ENCODE results near the gene PI16.
A peak's percentile ranks its signal among the peaks of the same experiment; 100 is the strongest.

Gene PI16

GRCh38 chr6:36959555-36960250, 5.2 kb downstream of the PI16 start:
- in situ Hi-C loops (cut with HindIII; ENCODE audit: low pct_ligation_motif_present, low sequenced_read_pairs), result no loop called here
- TF ChIP-seq CTCF (IDR thresholded peaks at IDR 0.05; ENCODE audit: low read depth, low read length, missing control alignments), result no peak
- DNase-seq, result no peak
- Histone ChIP-seq H3K36me3 (replicated peaks) (no peaks in the 10 kb centered on the region), H3K27ac (peak overlapping the region; percentile 33), H3K27me3 (replicated peaks) (no peaks in the 10 kb centered on the region), H3K4me3 (ENCODE audit: low read depth, low read length) (no peak overlapping the region)

GRCh38 chr6:36961441-36962435, 7.2 kb downstream of the PI16 start:
- in situ Hi-C loops (cut with HindIII; ENCODE audit: low pct_ligation_motif_present, low sequenced_read_pairs), result no loop called here
- H3K27me3 ChIP-seq (replicated peaks), result no peaks in the 10 kb centered on the region
- no peak for DNase-seq
- TF ChIP-seq CTCF (IDR thresholded peaks at IDR 0.05; ENCODE audit: low read depth, low read length, missing control alignments), result no peak
- H3K4me3 ChIP-seq (ENCODE audit: low read depth, low read length), result no peak overlapping the region
- H3K36me3 ChIP-seq (replicated peaks), result peaks cover 5% of the 10 kb centered on the region
- H3K27ac ChIP-seq, result no peak overlapping the region

- H3K4me3 ChIP-seq (ENCODE audit: low read depth, low read length), result no peak overlapping the region
- in situ Hi-C loops (cut with HindIII; ENCODE audit: low pct_ligation_motif_present, low sequenced_read_pairs), result no loop called here
- DNase-seq, result peak; percentile 51
- H3K36me3 ChIP-seq (replicated peaks), result peaks cover 16% of the 10 kb centered on the region
- H3K27me3 ChIP-seq (replicated peaks), result no peaks in the 10 kb centered on the region
- H3K27ac ChIP-seq, result no peak overlapping the region
- no peak for TF ChIP-seq CTCF (IDR thresholded peaks at IDR 0.05; ENCODE audit: low read depth, low read length, missing control alignments)
These were observed 8.3 kb downstream of the PI16 start for GRCh38 chr6:36962874-36963273.

GRCh38 chr6:36963451-36964290, 9.1 kb downstream of the PI16 start:
- in situ Hi-C loops (cut with HindIII; ENCODE audit: low pct_ligation_motif_present, low sequenced_read_pairs), result no loop called here
- no peak overlapping the region for H3K4me3 ChIP-seq (ENCODE audit: low read depth, low read length)
- H3K36me3 ChIP-seq (replicated peaks), result peaks cover 24% of the 10 kb centered on the region
- TF ChIP-seq CTCF (IDR thresholded peaks at IDR 0.05; ENCODE audit: low read depth, low read length, missing control alignments), result no peak
- no peak overlapping the region for H3K27ac ChIP-seq
- DNase-seq, result no peak
- H3K27me3 ChIP-seq (replicated peaks), result no peaks in the 10 kb centered on the region

GRCh38 chr6:36964349-36964748, 9.8 kb downstream of the PI16 start:
- in situ Hi-C loops (cut with HindIII; ENCODE audit: low pct_ligation_motif_present, low sequenced_read_pairs), result no loop called here
- DNase-seq, result no peak
- no peak for TF ChIP-seq CTCF (IDR thresholded peaks at IDR 0.05; ENCODE audit: low read depth, low read length, missing control alignments)
- H3K4me3 ChIP-seq (ENCODE audit: low read depth, low read length), result no peak overlapping the region
- H3K27ac ChIP-seq, result no peak overlapping the region
- peaks cover 31% of the 10 kb centered on the region for H3K36me3 ChIP-seq (replicated peaks)
- no peaks in the 10 kb centered on the region for H3K27me3 ChIP-seq (replicated peaks)

Measured in brain microvascular endothelial cell (primary cell).